Liver (tissue), 9 donors: ENCODE results near the gene SLC17A4. TPM values are rescaled to one million over a fixed set of nuclear protein-coding genes. Genes with fewer than 3 reads are reported as not detected.

Source experiments
- DNase-seq: peaks from one replicate; pipeline ENCODE4 v3.0.0-alpha.2; 2017; ENCODE audit warnings: low spot score
- H3K27ac ChIP-seq, 2 donors: one replicate each; pipeline ENCODE4 v1.7.0; 2013; ENCODE audit warnings: inconsistent platforms in 2 of 2, low read length in 2 of 2, control low read depth in 1 of 2, low read depth in 1 of 2, mild to moderate bottlenecking in 1 of 2
- H3K27me3 ChIP-seq, 4 donors: one replicate each; pipeline versions ENCODE4 v1.6.1 to v1.7.0; 2013; ENCODE audit warnings: low read length in 3 of 4, inconsistent platforms in 1 of 4, mild to moderate bottlenecking in 1 of 4, moderate library complexity in 1 of 4; ENCODE audit not compliant: control insufficient read depth in 4 of 4, insufficient read depth in 4 of 4
- H3K36me3 ChIP-seq, 4 donors: one replicate each; pipeline versions ENCODE4 v1.6.1 to v1.7.0; 2013; ENCODE audit warnings: low read length in 3 of 4, mild to moderate bottlenecking in 3 of 4, low read depth in 1 of 4, moderate library complexity in 1 of 4; ENCODE audit not compliant: control insufficient read depth in 4 of 4, insufficient read depth in 3 of 4
- H3K4me1 ChIP-seq, 4 donors: one replicate each; pipeline versions ENCODE4 v1.6.1 to v1.7.0; 2013; ENCODE audit warnings: low read length in 3 of 4, mild to moderate bottlenecking in 3 of 4, moderate library complexity in 1 of 4; ENCODE audit not compliant: control insufficient read depth in 4 of 4, insufficient read depth in 4 of 4
- H3K4me3 ChIP-seq, 3 donors: one replicate each; pipeline versions ENCODE4 v1.6.1 to v1.7.0; 2013; ENCODE audit warnings: low read length in 3 of 3, control low read depth in 1 of 3, low read depth in 1 of 3, mild to moderate bottlenecking in 1 of 3
- H3K9ac ChIP-seq, 2 donors: one replicate each; pipeline ENCODE4 v1.7.0; 2013; ENCODE audit warnings: low read length in 2 of 2, mild to moderate bottlenecking in 2 of 2, moderate library complexity in 2 of 2, control low read depth in 1 of 2, low read depth in 1 of 2
- H3K9me3 ChIP-seq, 4 donors: one replicate each; pipeline versions ENCODE4 v1.6.1 to v1.7.0; 2013; ENCODE audit warnings: low read length in 3 of 4; ENCODE audit not compliant: control insufficient read depth in 4 of 4
- EGR1 ChIP-seq, 2 donors: IDR thresholded peaks; 2 replicates each; pipeline ENCODE4 v1.6.1; 2016 to 2018; ENCODE audit warnings: antibody characterized with exemption in 2 of 2, low read depth in 2 of 2
- FOXA1 ChIP-seq: IDR thresholded peaks from 2 replicates; pipeline ENCODE4 v1.6.1; 2016; ENCODE audit warnings: antibody characterized with exemption
- FOXA2 ChIP-seq: IDR thresholded peaks from 2 replicates; pipeline ENCODE4 v1.6.1; 2016; ENCODE audit warnings: antibody characterized with exemption
- GABPA ChIP-seq, 2 donors: IDR thresholded peaks in 1 of 2; conservative IDR thresholded peaks in 1 of 2; 2 replicates each; pipeline ENCODE4 v1.6.1; 2016; ENCODE audit warnings: antibody characterized with exemption in 2 of 2, mild to moderate bottlenecking in 1 of 2, moderate library complexity in 1 of 2
- HNF4A ChIP-seq, 2 donors: conservative IDR thresholded peaks; 2 replicates each; pipeline ENCODE4 v1.6.1; 2016; ENCODE audit warnings: antibody characterized with exemption in 2 of 2, mild to moderate bottlenecking in 2 of 2
- HNF4G ChIP-seq: IDR thresholded peaks from 2 replicates; pipeline ENCODE4 v1.6.1; 2016; ENCODE audit warnings: antibody characterized with exemption
- JUND ChIP-seq, 2 donors: IDR thresholded peaks; 2 replicates each; pipeline ENCODE4 v1.6.1; 2016; ENCODE audit warnings: antibody characterized with exemption in 2 of 2
- NR2F2 ChIP-seq: IDR thresholded peaks from 2 replicates; pipeline ENCODE4 v1.6.1; 2016; ENCODE audit warnings: antibody characterized with exemption
- RAD21 ChIP-seq, 2 donors: IDR thresholded peaks; 2 replicates each; pipeline ENCODE4 v1.6.1; 2016; ENCODE audit warnings: antibody characterized with exemption in 2 of 2, mild to moderate bottlenecking in 2 of 2
- RXRA ChIP-seq, 2 donors: IDR thresholded peaks; 2 replicates each; pipeline ENCODE4 v1.6.1; 2017 to 2018; ENCODE audit warnings: antibody characterized with exemption in 2 of 2, mild to moderate bottlenecking in 1 of 2
- SP1 ChIP-seq: IDR thresholded peaks from 2 replicates; pipeline ENCODE4 v1.6.1; 2018; ENCODE audit warnings: antibody characterized with exemption, mild to moderate bottlenecking
- TAF1 ChIP-seq: conservative IDR thresholded peaks from 2 replicates; pipeline ENCODE4 v1.6.1; 2016; ENCODE audit warnings: antibody characterized with exemption, mild to moderate bottlenecking
- YY1 ChIP-seq: IDR thresholded peaks from 2 replicates; pipeline ENCODE4 v1.6.1; 2016; ENCODE audit warnings: antibody characterized with exemption, mild to moderate bottlenecking
- WGBS: extraction: QIAGEN DNeasy Blood & Tissue Kit; methylation state at CpG from one replicate; pipeline ENCODE4 v1.1.7; 2013; 5-methylcytosine and 5-hydroxymethylcytosine counted together
- polyA plus RNA-seq, 2 donors: library from polyadenylated mRNA; stranded (reverse) in 1 of 2; unstranded in 1 of 2; fragments of 200-250 nt in 1 of 2; fragments of >200 nt in 1 of 2; fragmentation: Nextera tagmentation in 1 of 2; extraction: Ambion mirVana in 1 of 2; gene quantifications; one replicate each; pipeline versions ENCODE4 v1.2.1 to v1.2.3, GENCODE V29; 2013 to 2015
- total RNA-seq, 2 donors: library from RNA; depleted of rRNA; stranded (reverse); fragments of >200 nt; gene quantifications; one replicate each; pipeline ENCODE4 v1.2.3, GENCODE V29; 2014
- TF ChIP-seq, protein P1 (sequence below): IDR thresholded peaks from 2 replicates; pipeline ENCODE4 v1.6.1; 2016; ENCODE audit warnings: antibody characterized with exemption
- TF ChIP-seq, protein P2 (sequence below): fragments of 150-350 bp; IDR thresholded peaks from 2 replicates; pipeline ENCODE4 v1.5.1; 2017; ENCODE audit warnings: improper control_type of control experiment, low read depth, low read length; ENCODE audit not compliant: missing input control
- TF ChIP-seq, protein P3 (sequence below): IDR thresholded peaks from 2 replicates; pipeline ENCODE4 v1.6.1; 2016; ENCODE audit warnings: antibody characterized with exemption
- TF ChIP-seq, protein P4 (sequence below): IDR thresholded peaks from 2 replicates; pipeline ENCODE4 v1.6.1; 2016; ENCODE audit warnings: antibody characterized with exemption, mild to moderate bottlenecking
- TF ChIP-seq, protein P5 (sequence below): IDR thresholded peaks from 2 replicates; pipeline ENCODE4 v1.6.1; 2016; ENCODE audit warnings: antibody characterized with exemption
- donor health status: healthy.
- donor health status: healthy.
- donor health status: healthy.
- donor health status: healthy.
- donor health status: healthy.

The SLC17A4 gene
- total and polyA plus RNA-seq, 4 donors: 4.4 to 27.3 (median 8.4) TPM

DNA sequence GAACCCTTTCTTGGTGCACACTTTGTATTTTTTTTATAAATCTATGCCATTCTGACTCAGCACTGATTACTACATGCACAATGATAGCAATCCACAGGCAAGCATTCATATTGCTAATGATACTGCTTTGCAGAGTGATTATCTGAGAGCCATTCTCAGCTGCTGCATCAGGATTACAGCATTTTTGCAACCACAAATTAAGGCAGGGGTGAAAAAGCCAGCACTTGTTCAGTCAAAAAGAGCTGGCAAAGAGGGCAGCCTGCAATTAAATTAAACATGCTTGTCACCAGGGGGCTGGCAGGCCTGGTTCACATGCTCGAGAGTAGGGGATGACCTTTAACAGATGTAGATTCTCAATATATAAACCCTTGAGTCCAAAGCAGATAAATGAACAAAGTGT lies 40.7 kb upstream of the SLC17A4 start:
- H3K4me3 ChIP-seq: no peak overlapping the region
- 74% methylated on average over 1 of the region's 1 CpG for WGBS
- no peaks in the 10 kb centered on the region for H3K36me3 ChIP-seq
- H3K4me1 ChIP-seq: no peaks in the 10 kb centered on the region
- no peaks in the 10 kb centered on the region for H3K9me3 ChIP-seq
- TF ChIP-seq HNF4G (no peak), GABPA (IDR thresholded peaks at IDR 0.05 in 1 of 2, conservative IDR thresholded peaks at IDR 0.05 in 1 of 2) (no peak), YY1 (no peak), TAF1 (no peak), JUND (IDR thresholded peaks at IDR 0.05) (no peak)
- TF ChIP-seq, protein P1, sequence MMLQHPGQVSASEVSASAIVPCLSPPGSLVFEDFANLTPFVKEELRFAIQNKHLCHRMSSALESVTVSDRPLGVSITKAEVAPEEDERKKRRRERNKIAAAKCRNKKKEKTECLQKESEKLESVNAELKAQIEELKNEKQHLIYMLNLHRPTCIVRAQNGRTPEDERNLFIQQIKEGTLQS: no peak
- TF ChIP-seq, protein P2, sequence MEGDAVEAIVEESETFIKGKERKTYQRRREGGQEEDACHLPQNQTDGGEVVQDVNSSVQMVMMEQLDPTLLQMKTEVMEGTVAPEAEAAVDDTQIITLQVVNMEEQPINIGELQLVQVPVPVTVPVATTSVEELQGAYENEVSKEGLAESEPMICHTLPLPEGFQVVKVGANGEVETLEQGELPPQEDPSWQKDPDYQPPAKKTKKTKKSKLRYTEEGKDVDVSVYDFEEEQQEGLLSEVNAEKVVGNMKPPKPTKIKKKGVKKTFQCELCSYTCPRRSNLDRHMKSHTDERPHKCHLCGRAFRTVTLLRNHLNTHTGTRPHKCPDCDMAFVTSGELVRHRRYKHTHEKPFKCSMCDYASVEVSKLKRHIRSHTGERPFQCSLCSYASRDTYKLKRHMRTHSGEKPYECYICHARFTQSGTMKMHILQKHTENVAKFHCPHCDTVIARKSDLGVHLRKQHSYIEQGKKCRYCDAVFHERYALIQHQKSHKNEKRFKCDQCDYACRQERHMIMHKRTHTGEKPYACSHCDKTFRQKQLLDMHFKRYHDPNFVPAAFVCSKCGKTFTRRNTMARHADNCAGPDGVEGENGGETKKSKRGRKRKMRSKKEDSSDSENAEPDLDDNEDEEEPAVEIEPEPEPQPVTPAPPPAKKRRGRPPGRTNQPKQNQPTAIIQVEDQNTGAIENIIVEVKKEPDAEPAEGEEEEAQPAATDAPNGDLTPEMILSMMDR: no peak
- no peaks in the 10 kb centered on the region for H3K27me3 ChIP-seq
- no peak overlapping the region for H3K9ac ChIP-seq
- no peak overlapping the region for H3K27ac ChIP-seq
- DNase-seq: no peak

DNA sequence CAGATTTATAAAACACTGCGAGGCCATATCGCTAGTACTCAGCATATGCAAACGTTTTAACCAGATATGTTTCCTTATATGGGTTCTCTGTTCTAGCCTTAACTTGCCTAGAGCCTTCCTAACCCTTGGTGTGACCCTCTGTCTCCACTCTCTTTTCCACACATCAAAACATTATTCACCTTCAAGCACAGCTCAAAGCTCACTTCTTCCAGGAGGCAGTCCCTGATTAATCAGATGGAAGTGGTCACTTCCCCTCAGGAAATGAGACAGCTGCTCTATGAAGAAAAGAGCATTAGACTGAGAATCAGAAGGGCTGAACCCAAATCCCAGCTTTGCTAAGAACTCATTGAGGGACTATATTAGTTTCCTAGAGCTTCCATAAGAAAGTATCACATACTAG lies 39.8 kb upstream of the SLC17A4 start:
- Histone ChIP-seq H3K27me3 (no peaks in the 10 kb centered on the region), H3K27ac (no peak overlapping the region), H3K4me1 (no peaks in the 10 kb centered on the region), H3K9ac (no peak overlapping the region), H3K9me3 (no peaks in the 10 kb centered on the region), H3K4me3 (no peak overlapping the region), H3K36me3 (no peaks in the 10 kb centered on the region)
- no peak for TF ChIP-seq YY1
- no peak for TF ChIP-seq FOXA2
- no peak for TF ChIP-seq GABPA (IDR thresholded peaks at IDR 0.05 in 1 of 2, conservative IDR thresholded peaks at IDR 0.05 in 1 of 2)
- TF ChIP-seq RAD21 (IDR thresholded peaks at IDR 0.05): no peak
- TF ChIP-seq, protein P3, sequence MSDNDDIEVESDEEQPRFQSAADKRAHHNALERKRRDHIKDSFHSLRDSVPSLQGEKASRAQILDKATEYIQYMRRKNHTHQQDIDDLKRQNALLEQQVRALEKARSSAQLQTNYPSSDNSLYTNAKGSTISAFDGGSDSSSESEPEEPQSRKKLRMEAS: no peak
- no peak for TF ChIP-seq FOXA1
- TF ChIP-seq, protein P1: no peak
- no peak for TF ChIP-seq JUND (IDR thresholded peaks at IDR 0.05)
- no peak for TF ChIP-seq TAF1
- no peak for TF ChIP-seq EGR1 (IDR thresholded peaks at IDR 0.05; ENCODE audit: low read depth in 2 of 2)
- TF ChIP-seq, protein P4, sequence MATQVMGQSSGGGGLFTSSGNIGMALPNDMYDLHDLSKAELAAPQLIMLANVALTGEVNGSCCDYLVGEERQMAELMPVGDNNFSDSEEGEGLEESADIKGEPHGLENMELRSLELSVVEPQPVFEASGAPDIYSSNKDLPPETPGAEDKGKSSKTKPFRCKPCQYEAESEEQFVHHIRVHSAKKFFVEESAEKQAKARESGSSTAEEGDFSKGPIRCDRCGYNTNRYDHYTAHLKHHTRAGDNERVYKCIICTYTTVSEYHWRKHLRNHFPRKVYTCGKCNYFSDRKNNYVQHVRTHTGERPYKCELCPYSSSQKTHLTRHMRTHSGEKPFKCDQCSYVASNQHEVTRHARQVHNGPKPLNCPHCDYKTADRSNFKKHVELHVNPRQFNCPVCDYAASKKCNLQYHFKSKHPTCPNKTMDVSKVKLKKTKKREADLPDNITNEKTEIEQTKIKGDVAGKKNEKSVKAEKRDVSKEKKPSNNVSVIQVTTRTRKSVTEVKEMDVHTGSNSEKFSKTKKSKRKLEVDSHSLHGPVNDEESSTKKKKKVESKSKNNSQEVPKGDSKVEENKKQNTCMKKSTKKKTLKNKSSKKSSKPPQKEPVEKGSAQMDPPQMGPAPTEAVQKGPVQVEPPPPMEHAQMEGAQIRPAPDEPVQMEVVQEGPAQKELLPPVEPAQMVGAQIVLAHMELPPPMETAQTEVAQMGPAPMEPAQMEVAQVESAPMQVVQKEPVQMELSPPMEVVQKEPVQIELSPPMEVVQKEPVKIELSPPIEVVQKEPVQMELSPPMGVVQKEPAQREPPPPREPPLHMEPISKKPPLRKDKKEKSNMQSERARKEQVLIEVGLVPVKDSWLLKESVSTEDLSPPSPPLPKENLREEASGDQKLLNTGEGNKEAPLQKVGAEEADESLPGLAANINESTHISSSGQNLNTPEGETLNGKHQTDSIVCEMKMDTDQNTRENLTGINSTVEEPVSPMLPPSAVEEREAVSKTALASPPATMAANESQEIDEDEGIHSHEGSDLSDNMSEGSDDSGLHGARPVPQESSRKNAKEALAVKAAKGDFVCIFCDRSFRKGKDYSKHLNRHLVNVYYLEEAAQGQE: no peak
- TF ChIP-seq, protein P5, sequence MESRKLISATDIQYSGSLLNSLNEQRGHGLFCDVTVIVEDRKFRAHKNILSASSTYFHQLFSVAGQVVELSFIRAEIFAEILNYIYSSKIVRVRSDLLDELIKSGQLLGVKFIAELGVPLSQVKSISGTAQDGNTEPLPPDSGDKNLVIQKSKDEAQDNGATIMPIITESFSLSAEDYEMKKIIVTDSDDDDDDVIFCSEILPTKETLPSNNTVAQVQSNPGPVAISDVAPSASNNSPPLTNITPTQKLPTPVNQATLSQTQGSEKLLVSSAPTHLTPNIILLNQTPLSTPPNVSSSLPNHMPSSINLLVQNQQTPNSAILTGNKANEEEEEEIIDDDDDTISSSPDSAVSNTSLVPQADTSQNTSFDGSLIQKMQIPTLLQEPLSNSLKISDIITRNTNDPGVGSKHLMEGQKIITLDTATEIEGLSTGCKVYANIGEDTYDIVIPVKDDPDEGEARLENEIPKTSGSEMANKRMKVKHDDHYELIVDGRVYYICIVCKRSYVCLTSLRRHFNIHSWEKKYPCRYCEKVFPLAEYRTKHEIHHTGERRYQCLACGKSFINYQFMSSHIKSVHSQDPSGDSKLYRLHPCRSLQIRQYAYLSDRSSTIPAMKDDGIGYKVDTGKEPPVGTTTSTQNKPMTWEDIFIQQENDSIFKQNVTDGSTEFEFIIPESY: no peak
- no peak for TF ChIP-seq SP1
- TF ChIP-seq, protein P2: no peak
- TF ChIP-seq HNF4G: no peak
- TF ChIP-seq NR2F2: no peak
- no peak for TF ChIP-seq RXRA (IDR thresholded peaks at IDR 0.05)
- no peak for TF ChIP-seq HNF4A (conservative IDR thresholded peaks at IDR 0.05)
- WGBS: 77% methylated on average over 3 of the region's 3 CpGs
- DNase-seq: no peak
